Measurements from ENCODE around the gene DNAI1. TPM values are rescaled to one million over a fixed set of nuclear protein-coding genes. Genes with fewer than 3 reads are reported as not detected.

DNAI1 gene
- total and polyA plus RNA-seq, 10 of the 15 experiments (the other 5 are each of a cell fraction or from before 2014, with no cell fraction given), result not detected

- TF ChIP-seq, protein P1, sequence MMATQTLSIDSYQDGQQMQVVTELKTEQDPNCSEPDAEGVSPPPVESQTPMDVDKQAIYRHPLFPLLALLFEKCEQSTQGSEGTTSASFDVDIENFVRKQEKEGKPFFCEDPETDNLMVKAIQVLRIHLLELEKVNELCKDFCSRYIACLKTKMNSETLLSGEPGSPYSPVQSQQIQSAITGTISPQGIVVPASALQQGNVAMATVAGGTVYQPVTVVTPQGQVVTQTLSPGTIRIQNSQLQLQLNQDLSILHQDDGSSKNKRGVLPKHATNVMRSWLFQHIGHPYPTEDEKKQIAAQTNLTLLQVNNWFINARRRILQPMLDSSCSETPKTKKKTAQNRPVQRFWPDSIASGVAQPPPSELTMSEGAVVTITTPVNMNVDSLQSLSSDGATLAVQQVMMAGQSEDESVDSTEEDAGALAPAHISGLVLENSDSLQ (IDR thresholded peaks at IDR 0.05), result peak; percentile 63; the same call in 1 of the 2 replicates
- TF ChIP-seq MEF2B (IDR thresholded peaks at IDR 0.05; ENCODE audit: partially characterized antibody, poor library complexity, severe bottlenecking) (no peak), RB1 (IDR thresholded peaks at IDR 0.05; ENCODE audit: borderline replicate concordance) (no peak), SMARCA5 (IDR thresholded peaks at IDR 0.05) (no peak), BCL11A (IDR thresholded peaks at IDR 0.05; ENCODE audit: low read depth, low read length) (no peak), SUZ12 (IDR thresholded peaks at IDR 0.05; ENCODE audit: unreplicated experiment) (no peak), EP300 (IDR thresholded peaks at IDR 0.05; ENCODE audit: borderline replicate concordance in 1 of 2, control insufficient read depth in 1 of 2, low read depth in 2 of 2, low read length in 2 of 2) (no peak), TARDBP (IDR thresholded peaks at IDR 0.05; ENCODE audit: borderline replicate concordance) (no peak), BMI1 (IDR thresholded peaks at IDR 0.05; ENCODE audit: borderline replicate concordance) (peak; percentile 37; the same call in 1 of the 2 replicates), ASH2L (IDR thresholded peaks at IDR 0.05; ENCODE audit: borderline replicate concordance, low read depth) (no peak), NFYB (IDR thresholded peaks at IDR 0.05; ENCODE audit: insufficient read depth, low read depth, low read length) (no peak)
- TF ChIP-seq, protein P2, sequence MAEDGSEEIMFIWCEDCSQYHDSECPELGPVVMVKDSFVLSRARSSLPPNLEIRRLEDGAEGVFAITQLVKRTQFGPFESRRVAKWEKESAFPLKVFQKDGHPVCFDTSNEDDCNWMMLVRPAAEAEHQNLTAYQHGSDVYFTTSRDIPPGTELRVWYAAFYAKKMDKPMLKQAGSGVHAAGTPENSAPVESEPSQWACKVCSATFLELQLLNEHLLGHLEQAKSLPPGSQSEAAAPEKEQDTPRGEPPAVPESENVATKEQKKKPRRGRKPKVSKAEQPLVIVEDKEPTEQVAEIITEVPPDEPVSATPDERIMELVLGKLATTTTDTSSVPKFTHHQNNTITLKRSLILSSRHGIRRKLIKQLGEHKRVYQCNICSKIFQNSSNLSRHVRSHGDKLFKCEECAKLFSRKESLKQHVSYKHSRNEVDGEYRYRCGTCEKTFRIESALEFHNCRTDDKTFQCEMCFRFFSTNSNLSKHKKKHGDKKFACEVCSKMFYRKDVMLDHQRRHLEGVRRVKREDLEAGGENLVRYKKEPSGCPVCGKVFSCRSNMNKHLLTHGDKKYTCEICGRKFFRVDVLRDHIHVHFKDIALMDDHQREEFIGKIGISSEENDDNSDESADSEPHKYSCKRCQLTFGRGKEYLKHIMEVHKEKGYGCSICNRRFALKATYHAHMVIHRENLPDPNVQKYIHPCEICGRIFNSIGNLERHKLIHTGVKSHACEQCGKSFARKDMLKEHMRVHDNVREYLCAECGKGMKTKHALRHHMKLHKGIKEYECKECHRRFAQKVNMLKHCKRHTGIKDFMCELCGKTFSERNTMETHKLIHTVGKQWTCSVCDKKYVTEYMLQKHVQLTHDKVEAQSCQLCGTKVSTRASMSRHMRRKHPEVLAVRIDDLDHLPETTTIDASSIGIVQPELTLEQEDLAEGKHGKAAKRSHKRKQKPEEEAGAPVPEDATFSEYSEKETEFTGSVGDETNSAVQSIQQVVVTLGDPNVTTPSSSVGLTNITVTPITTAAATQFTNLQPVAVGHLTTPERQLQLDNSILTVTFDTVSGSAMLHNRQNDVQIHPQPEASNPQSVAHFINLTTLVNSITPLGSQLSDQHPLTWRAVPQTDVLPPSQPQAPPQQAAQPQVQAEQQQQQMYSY (CRISPR knock-in tag; IDR thresholded peaks at IDR 0.05), result no peak
- TF ChIP-seq, protein P3, sequence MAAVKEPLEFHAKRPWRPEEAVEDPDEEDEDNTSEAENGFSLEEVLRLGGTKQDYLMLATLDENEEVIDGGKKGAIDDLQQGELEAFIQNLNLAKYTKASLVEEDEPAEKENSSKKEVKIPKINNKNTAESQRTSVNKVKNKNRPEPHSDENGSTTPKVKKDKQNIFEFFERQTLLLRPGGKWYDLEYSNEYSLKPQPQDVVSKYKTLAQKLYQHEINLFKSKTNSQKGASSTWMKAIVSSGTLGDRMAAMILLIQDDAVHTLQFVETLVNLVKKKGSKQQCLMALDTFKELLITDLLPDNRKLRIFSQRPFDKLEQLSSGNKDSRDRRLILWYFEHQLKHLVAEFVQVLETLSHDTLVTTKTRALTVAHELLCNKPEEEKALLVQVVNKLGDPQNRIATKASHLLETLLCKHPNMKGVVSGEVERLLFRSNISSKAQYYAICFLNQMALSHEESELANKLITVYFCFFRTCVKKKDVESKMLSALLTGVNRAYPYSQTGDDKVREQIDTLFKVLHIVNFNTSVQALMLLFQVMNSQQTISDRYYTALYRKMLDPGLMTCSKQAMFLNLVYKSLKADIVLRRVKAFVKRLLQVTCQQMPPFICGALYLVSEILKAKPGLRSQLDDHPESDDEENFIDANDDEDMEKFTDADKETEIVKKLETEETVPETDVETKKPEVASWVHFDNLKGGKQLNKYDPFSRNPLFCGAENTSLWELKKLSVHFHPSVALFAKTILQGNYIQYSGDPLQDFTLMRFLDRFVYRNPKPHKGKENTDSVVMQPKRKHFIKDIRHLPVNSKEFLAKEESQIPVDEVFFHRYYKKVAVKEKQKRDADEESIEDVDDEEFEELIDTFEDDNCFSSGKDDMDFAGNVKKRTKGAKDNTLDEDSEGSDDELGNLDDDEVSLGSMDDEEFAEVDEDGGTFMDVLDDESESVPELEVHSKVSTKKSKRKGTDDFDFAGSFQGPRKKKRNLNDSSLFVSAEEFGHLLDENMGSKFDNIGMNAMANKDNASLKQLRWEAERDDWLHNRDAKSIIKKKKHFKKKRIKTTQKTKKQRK (IDR thresholded peaks at IDR 0.05; ENCODE audit: low read depth, low read length), result no peak
- TF ChIP-seq, protein P4, sequence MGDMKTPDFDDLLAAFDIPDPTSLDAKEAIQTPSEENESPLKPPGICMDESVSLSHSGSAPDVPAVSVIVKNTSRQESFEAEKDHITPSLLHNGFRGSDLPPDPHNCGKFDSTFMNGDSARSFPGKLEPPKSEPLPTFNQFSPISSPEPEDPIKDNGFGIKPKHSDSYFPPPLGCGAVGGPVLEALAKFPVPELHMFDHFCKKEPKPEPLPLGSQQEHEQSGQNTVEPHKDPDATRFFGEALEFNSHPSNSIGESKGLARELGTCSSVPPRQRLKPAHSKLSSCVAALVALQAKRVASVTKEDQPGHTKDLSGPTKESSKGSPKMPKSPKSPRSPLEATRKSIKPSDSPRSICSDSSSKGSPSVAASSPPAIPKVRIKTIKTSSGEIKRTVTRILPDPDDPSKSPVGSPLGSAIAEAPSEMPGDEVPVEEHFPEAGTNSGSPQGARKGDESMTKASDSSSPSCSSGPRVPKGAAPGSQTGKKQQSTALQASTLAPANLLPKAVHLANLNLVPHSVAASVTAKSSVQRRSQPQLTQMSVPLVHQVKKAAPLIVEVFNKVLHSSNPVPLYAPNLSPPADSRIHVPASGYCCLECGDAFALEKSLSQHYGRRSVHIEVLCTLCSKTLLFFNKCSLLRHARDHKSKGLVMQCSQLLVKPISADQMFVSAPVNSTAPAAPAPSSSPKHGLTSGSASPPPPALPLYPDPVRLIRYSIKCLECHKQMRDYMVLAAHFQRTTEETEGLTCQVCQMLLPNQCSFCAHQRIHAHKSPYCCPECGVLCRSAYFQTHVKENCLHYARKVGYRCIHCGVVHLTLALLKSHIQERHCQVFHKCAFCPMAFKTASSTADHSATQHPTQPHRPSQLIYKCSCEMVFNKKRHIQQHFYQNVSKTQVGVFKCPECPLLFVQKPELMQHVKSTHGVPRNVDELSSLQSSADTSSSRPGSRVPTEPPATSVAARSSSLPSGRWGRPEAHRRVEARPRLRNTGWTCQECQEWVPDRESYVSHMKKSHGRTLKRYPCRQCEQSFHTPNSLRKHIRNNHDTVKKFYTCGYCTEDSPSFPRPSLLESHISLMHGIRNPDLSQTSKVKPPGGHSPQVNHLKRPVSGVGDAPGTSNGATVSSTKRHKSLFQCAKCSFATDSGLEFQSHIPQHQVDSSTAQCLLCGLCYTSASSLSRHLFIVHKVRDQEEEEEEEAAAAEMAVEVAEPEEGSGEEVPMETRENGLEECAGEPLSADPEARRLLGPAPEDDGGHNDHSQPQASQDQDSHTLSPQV (IDR thresholded peaks at IDR 0.05), result no peak
These were observed at the start of gene DNAI1, which contains the start of gene FAM219A (continued) for GRCh38 chr9:34458013-34458958.

All from GM12878 (cell line).